RWPE2 (cell line): ENCODE results near the gene TMEM135.

Experiments
- ATAC-seq: fragments of 200-7000 bp; cut with Tn5 transposase; 3 replicates; pipeline ENCODE4 v1.9.1; 2021; ENCODE audit warnings: low read depth
- DNase-seq: peaks from one replicate; pipeline ENCODE4 v3.0.0-alpha.2; 2020; ENCODE audit warnings: low spot score
- H3K27ac ChIP-seq: fragments of 450-650 bp; 2 replicates; pipeline ENCODE4 v1.5.1; 2017; ENCODE audit warnings: mild to moderate bottlenecking; ENCODE audit not compliant: poor library complexity, severe bottlenecking
- H3K27me3 ChIP-seq: fragments of 250-450 bp; sonication (Bioruptor Pico); 2 replicates; pipeline ENCODE4 v1.5.1; 2021; ENCODE audit warnings: mild to moderate bottlenecking, moderate library complexity; ENCODE audit not compliant: insufficient read depth, poor library complexity, severe bottlenecking
- H3K36me3 ChIP-seq: fragments of 250-450 bp; sonication (Bioruptor Pico); 2 replicates; pipeline ENCODE4 v1.5.1; 2020; ENCODE audit warnings: low read depth, mild to moderate bottlenecking, moderate library complexity
- H3K4me1 ChIP-seq: fragments of 250-450 bp; sonication (Bioruptor Pico); 2 replicates; pipeline ENCODE4 v1.5.1; 2021; ENCODE audit warnings: mild to moderate bottlenecking, moderate library complexity; ENCODE audit not compliant: insufficient read depth, poor library complexity, severe bottlenecking
- H3K4me3 ChIP-seq: fragments of 250-450 bp; sonication (Bioruptor Pico); 2 replicates; pipeline ENCODE4 v1.5.1; 2021; ENCODE audit warnings: mild to moderate bottlenecking, moderate library complexity; ENCODE audit not compliant: severe bottlenecking
- H3K9me3 ChIP-seq: fragments of 250-450 bp; sonication (Bioruptor Pico); 2 replicates; pipeline ENCODE4 v1.5.1; 2021; ENCODE audit warnings: mild to moderate bottlenecking, moderate library complexity; ENCODE audit not compliant: severe bottlenecking
- CTCF ChIP-seq: fragments of 450-650 bp; IDR thresholded peaks from one replicate; pipeline ENCODE4 v1.5.1; 2017; ENCODE audit warnings: mild to moderate bottlenecking, moderate library complexity; ENCODE audit not compliant: poor library complexity, severe bottlenecking

Gene TMEM135

GRCh38 chr11:87031433-87032170, 6.1 kb upstream of the TMEM135 start:
- ATAC-seq (peak; percentile 54), DNase-seq (no peak)
- Histone ChIP-seq H3K27ac (no peak overlapping the region), H3K9me3 (no peaks in the 10 kb centered on the region), H3K4me3 (no peak overlapping the region), H3K27me3 (no peaks in the 10 kb centered on the region), H3K4me1 (peaks cover 13% of the 10 kb centered on the region), H3K36me3 (no peaks in the 10 kb centered on the region)
- TF ChIP-seq CTCF = no peak

- no peaks in the 10 kb centered on the region for H3K9me3 ChIP-seq
- H3K27me3 ChIP-seq = no peaks in the 10 kb centered on the region
- no peak overlapping the region for H3K27ac ChIP-seq
- H3K4me3 ChIP-seq = no peak overlapping the region
- H3K4me1 ChIP-seq = peaks cover 10% of the 10 kb centered on the region
- ATAC-seq = no peak
- no peak for TF ChIP-seq CTCF
- H3K36me3 ChIP-seq = no peaks in the 10 kb centered on the region
- no peak for DNase-seq
Measured at GRCh38 chr11:87033561-87033960, 4.2 kb upstream of the TMEM135 start.

- ATAC-seq = no peak
- TF ChIP-seq CTCF = no peak
- Histone ChIP-seq H3K4me3 (no peak overlapping the region), H3K9me3 (no peaks in the 10 kb centered on the region), H3K27ac (no peak overlapping the region), H3K4me1 (peaks cover 9% of the 10 kb centered on the region), H3K36me3 (no peaks in the 10 kb centered on the region), H3K27me3 (no peaks in the 10 kb centered on the region)
- no peak for DNase-seq
Measured at GRCh38 chr11:87035976-87036583, 1.7 kb upstream of the TMEM135 start.

GRCh38 chr11:87036756-87037449, 831 bp upstream of the TMEM135 start:
- Histone ChIP-seq H3K36me3 (no peaks in the 10 kb centered on the region), H3K4me1 (peaks cover 9% of the 10 kb centered on the region), H3K9me3 (no peaks in the 10 kb centered on the region), H3K27me3 (no peaks in the 10 kb centered on the region), H3K4me3 (peak overlapping the region; percentile 54), H3K27ac (peak overlapping the region; percentile 64)
- no peak; the same call in 2 of the 3 replicates for ATAC-seq
- no peak for DNase-seq
- no peak for TF ChIP-seq CTCF
